GM11168 (cell line): ENCODE measurements around the gene ODAD2.

Source experiments
- in situ Hi-C: fragments of 300-500 bp; cut with MboI; formaldehyde crosslinking; loops from one replicate; pipeline ENCODE4 v1.12.0; 2022; ENCODE audit warnings: low sequenced_read_pairs; ENCODE audit not compliant: unreplicated experiment

The ODAD2 gene

GRCh38 chr10:27784272-27784671 lies 214.6 kb downstream of the ODAD2 start:
- in situ Hi-C loops: no loop called here

DNA sequence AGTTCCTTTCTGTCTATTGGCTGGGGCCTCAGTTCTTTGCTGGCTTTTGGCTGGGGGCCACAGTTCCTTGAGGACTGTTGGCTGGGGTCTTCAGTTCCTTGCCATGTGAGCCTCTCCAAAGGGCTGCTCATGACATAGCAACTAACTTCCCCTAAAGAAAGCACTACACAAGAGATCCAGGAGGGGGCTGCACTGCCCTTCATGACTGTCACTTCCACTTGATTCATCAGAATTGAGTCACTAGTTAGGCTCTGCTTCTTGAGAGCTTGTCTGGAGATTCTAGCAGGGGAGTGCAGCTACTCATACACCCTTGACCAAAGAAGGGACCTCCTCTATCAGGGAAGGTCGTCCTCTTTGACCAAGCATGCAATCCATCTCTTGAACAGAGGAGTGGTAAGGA lies 215.2 kb downstream of the ODAD2 start:
- in situ Hi-C loops: no loop called here

GRCh38 chr10:27779462-27780015 lies 219.3 kb downstream of the ODAD2 start:
- in situ Hi-C loops: no loop called here

DNA sequence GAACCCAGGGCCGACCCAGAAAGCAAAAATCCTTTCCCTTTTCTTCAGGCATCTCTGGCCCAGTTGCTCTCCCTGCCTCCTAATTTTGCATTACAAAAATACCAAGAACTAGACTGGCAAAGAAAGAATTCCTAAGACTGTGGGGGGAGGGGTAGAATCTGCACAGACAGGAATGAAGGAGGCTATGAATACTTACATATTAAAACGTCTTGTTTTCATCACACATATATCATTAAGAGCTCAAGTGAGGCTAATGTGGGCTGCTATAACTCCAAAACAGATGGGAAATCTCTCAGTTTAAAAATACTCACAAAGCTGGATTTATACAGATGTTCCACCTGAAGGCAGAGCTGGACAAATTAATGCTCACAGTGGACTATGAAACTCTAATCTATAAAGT lies 224.0 kb downstream of the ODAD2 start:
- in situ Hi-C loops: no loop called here

- in situ Hi-C loops: no loop called here
Measured at GRCh38 chr10:27771231-27771630, 227.6 kb downstream of the ODAD2 start.

- in situ Hi-C loops: no loop called here
Measured at GRCh38 chr10:27770181-27770580, 228.7 kb downstream of the ODAD2 start.
